ENCODE measurements around the gene PDE7B. TPM values are rescaled to one million over a fixed set of nuclear protein-coding genes. Genes with fewer than 3 reads are reported as not detected.

Gene PDE7B
- total RNA-seq, 1 donor = 1.7 TPM

- peak; percentile 32 for DNase-seq (ENCODE audit: low read depth)
- no peak overlapping the region for H3K4me3 ChIP-seq (ENCODE audit: low read depth, low read length)
- TF ChIP-seq, protein P1, sequence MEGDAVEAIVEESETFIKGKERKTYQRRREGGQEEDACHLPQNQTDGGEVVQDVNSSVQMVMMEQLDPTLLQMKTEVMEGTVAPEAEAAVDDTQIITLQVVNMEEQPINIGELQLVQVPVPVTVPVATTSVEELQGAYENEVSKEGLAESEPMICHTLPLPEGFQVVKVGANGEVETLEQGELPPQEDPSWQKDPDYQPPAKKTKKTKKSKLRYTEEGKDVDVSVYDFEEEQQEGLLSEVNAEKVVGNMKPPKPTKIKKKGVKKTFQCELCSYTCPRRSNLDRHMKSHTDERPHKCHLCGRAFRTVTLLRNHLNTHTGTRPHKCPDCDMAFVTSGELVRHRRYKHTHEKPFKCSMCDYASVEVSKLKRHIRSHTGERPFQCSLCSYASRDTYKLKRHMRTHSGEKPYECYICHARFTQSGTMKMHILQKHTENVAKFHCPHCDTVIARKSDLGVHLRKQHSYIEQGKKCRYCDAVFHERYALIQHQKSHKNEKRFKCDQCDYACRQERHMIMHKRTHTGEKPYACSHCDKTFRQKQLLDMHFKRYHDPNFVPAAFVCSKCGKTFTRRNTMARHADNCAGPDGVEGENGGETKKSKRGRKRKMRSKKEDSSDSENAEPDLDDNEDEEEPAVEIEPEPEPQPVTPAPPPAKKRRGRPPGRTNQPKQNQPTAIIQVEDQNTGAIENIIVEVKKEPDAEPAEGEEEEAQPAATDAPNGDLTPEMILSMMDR (IDR thresholded peaks at IDR 0.05; ENCODE audit: insufficient read depth, low read depth, low read length) = no peak
Measured at GRCh38 chr6:135871296-135871695, 19.8 kb downstream of the PDE7B start.

- TF ChIP-seq, protein P1 (IDR thresholded peaks at IDR 0.05; ENCODE audit: insufficient read depth, low read depth, low read length) = no peak
- no peak overlapping the region for H3K4me3 ChIP-seq (ENCODE audit: low read depth, low read length)
- peak; percentile 28 for DNase-seq (ENCODE audit: low read depth)
Measured at GRCh38 chr6:135871878-135872277, 20.4 kb downstream of the PDE7B start.

- TF ChIP-seq, protein P1 (IDR thresholded peaks at IDR 0.05; ENCODE audit: insufficient read depth, low read depth, low read length) = no peak
- peak; percentile 66 for DNase-seq (ENCODE audit: low read depth)
Measured at GRCh38 chr6:135875446-135875845, 23.9 kb downstream of the PDE7B start.

GRCh38 chr6:135876058-135876457 lies 24.6 kb downstream of the PDE7B start:
- no peak for DNase-seq (ENCODE audit: low read depth)
- TF ChIP-seq, protein P1 (IDR thresholded peaks at IDR 0.05; ENCODE audit: insufficient read depth, low read depth, low read length) = no peak
- H3K4me3 ChIP-seq (ENCODE audit: low read depth, low read length) = no peak overlapping the region

More at GRCh38 chr6:135875446-135875845, 23.9 kb downstream of the PDE7B start:
- H3K4me3 ChIP-seq (ENCODE audit: low read depth, low read length) = no peak overlapping the region

- DNase-seq (ENCODE audit: low read depth) = no peak
- TF ChIP-seq, protein P1 (IDR thresholded peaks at IDR 0.05; ENCODE audit: insufficient read depth, low read depth, low read length) = no peak
- H3K4me3 ChIP-seq (ENCODE audit: low read depth, low read length) = no peak overlapping the region
Measured at GRCh38 chr6:135877666-135878065, 26.2 kb downstream of the PDE7B start.

- peak overlapping the region; percentile 33 for H3K4me3 ChIP-seq (ENCODE audit: low read depth, low read length)
- TF ChIP-seq, protein P1 (IDR thresholded peaks at IDR 0.05; ENCODE audit: insufficient read depth, low read depth, low read length) = no peak
- DNase-seq (ENCODE audit: low read depth) = peak; percentile 95
Measured at GRCh38 chr6:135880066-135880972, 28.8 kb downstream of the PDE7B start.

Measured in fibroblast of villous mesenchyme (primary cell).